GDM1 (cell line): ENCODE data around the gene B3GALT6.
A peak's percentile ranks its signal among the peaks of the same experiment; 100 is the strongest.

ENCODE experiments used
- DNase-seq: peaks from one replicate; lab custom pipeline; 2025; lab: John Stamatoyannopoulos, UW

The B3GALT6 gene

DNA sequence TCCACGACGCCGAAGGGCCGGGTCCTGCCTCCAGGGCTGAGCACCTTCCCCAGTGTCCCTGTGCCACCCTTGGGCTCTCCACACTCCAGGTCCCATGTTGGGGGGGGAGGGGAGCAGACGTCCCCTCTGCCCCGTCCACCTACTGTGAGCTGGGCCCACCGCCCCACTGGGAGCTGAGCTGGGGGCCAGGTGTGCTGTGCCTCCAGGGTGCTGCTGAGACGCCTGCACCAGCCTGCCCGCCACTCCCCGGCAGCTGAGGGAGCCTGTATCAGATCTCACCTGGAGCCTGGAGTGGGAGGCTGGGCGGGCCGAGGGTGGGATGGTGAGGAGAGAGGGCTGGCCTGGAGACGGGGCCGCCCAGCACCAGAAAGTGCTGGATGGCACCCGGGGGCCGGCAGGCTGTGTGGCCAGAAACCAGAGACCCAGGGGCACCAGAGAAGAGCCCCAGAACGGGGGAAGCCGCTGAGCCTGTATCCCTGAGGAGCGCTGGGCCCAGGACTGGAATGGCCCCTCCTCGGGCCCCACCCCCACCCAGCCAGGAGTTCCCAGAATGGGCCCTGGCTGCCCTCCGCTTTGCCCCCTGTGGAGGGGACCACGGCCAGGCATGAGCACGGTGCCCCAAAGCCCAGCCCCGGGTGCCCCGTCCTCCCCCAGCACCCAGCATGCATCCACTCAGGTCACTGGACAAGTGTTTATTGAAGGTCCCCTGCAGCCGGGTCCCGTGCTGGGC lies 29.0 kb upstream of the B3GALT6 start:
- DNase-seq, result no peak

DNA sequence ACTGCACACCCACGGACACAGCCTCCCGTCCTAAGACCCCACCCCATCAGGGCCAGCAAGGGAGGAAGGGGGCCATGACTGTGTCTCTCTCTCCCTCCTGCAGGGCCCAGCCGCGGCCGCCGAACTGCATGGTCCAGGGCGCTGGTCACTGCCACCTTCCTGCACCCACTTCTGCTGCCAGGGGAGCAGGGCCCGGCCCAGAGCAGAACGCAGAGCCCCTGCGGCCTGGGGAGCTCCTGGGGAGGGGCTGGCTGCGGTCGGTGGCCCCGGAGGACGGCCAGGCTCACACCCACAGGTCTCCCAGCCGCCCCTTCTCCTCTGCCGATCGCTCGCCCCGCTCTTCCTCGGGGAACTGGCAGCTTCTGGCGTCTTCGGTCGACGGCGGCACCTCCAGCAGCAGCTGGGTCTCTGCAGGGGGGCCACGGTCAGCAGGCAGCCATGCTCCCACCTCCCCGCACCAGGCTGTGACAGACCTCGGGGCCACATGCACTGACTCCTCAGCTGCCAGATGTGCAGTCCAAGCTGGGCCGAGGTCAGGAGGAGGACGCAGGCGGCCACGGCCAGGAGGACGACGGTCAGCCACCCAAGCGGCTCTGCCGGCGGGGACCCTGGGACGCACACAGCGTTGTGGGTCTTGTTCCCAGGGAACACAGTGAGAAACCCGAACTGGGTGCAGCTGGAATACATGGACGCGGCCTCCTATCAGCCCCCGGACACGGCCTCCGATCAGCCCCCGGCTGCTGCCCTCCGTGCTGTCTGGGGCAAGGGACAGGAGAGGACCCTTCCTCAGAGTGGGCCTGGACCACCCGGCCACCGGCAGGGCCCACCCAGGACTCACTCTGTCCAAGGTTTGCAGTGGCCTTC lies 28.2 kb upstream of the B3GALT6 start:
- DNase-seq, result no peak

DNA sequence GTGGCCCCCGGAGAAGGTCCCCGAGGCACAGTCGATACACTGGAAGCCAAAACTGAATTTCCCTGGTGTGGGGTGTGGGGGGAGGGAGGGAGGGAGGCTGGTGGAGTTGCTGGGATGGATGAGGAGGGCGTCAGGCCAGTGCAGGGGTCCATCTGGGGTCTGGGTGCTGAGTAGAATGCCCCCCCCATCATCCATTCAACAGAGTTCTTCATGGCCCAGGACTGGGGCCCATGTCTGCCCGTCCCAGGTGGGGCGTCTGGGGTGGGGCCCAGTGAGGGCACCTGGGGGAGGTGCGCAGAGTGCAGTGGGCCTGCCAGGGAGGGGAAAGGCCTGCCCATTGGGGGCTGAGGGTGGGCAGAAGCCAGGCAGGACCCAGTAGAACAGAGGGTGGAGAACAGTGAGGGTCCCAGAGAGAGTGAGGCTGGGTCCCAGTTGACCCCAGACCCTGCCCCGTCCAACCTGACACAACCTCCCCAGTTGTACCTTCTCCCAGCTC lies 27.6 kb upstream of the B3GALT6 start:
- DNase-seq, result no peak

DNA sequence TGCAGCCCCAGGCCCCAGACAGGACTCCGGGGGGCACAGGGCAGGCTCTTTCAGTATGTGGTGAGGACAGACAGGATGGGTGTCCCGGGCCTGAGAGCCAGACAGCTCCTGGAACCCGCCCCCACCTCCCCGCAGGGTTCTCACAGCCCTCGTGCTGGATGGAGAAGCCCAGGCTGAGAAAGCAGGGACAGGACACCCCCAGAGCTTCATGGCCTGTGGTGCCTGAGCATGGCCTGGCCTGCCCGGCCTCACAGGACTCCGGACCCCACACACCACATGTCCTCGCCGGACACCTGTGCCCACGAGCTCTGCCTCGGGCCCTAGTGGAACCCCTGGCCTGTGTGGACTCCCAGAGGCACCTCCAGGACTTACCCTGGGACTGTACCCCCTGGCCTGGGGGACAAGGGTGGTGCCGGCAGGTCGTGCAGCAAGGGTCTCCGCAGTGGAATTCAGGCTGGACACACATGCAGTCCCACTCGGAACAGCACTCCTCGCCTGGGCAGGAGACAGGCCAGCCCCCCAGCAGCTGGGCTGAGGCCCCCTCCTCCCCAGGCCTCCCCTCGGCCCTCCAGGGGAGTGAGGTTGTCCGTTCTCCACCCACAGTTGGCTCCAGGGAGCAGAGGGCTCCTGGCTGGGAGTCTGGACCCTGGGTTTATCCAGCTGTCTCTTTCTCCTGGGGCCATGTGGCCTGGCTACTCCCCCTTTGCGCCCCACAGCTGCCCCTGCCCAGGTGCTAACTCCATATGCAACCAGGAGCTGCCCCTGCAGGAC lies 26.9 kb upstream of the B3GALT6 start:
- DNase-seq, result no peak

DNA sequence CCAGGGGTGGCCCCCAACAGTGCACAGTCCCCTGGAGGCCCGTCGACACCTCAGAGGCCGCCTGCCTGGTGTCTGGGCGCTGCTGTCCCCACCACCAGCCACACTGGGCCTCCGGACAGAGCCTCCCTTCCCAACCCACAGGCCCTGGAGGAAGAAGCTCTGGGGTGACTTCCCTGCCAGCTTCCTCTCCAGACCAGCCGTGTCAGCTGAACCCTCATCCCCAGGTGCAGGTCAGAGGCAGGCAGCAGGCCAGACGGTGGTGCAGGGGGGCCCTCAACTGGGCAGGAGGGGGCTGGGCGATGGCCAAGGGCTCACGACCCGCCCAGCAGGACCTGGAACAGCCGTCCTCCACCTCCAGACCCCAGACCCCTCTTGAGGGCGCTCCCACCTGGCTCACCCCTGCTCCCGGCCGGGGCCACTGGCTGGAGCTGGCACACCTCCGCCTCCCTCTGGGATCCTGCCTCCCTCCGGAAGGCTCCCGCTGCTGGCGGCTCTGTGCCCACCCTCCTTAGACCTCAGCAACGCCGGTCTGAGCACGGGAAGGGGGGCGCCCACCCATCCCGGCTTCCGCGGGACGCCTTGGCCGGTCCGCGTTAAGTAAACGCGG lies 26.2 kb upstream of the B3GALT6 start:
- DNase-seq, result no peak

DNA sequence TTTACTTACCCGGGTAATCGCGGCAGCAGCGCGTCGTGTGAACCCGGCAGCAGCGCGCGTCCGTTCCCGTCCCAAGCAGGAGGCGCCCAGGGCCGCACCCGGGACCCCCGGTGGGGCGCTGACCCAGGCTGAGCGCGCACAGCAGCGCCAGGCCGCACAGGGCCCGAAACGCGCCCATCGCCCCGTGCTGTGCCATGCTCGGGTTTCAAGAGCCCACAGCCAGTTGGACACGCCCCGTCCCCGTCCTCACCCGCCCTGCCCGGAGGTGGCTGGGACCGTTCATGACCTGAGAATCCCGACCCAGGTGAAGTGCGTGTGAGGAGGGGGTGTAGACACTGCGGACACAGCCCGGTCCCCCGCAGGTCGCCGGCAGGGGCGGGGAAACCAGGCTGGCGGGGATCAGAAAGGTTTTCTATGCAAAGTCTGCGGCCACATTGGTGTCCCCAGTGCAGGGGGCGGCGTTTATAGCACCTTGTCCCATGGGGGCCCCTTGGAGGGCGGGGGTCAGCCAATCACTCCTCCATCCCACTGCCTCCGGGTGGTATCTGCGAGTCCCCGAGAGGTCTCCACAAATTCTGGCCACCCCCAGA lies 25.6 kb upstream of the B3GALT6 start, which contains the start of gene TNFRSF18:
TNFRSF18 (minus strand) TSS at position 217 of the 590 bp plus-strand sequence; CDS start at position 196, 21 bp downstream.
- DNase-seq, result no peak

DNA sequence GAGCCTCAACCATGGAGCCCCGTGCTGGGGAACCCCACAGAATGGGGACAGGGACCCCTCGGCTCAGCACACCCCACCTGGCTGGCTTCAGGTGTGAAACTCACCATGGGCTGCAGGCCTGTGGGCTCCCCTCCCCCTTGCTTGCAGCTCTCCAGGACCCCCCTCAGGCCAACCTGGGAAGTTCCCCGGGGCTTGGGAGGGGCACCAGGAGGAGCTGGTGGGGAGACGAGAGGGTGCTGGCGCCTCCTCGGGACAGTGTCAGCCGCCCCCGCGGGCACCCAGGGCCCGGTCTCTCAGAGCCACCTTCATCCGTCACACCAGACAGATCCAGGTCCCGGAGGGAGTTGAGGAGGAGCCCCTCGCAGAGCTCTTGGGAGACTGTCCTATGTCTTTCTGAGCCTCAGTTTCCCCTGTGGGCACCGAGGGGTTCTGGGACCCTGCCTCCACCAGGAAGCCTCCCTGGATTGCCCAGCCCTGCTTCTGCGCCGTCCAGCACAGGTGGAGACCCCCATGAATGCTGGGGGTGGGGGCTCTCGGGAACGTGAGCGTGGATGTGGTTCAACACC lies 25.0 kb upstream of the B3GALT6 start:
- DNase-seq, result no peak

DNA sequence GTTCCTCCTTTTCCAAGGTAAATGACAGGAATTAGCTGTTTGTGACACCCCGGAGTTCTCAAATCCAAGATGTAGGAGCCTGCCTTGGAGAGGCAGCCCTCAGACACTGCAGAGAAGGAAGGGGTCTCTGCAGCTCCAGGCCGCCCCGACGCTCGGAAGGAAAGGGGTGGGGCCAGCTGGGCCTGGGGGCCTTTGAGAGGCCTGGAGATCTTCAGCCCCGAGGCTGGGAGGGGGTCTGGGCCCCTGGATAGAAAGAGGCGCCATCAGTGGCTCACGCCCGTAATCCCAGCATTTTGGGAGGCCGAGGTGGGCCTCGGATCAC lies 24.5 kb upstream of the B3GALT6 start:
- no peak for DNase-seq

DNA sequence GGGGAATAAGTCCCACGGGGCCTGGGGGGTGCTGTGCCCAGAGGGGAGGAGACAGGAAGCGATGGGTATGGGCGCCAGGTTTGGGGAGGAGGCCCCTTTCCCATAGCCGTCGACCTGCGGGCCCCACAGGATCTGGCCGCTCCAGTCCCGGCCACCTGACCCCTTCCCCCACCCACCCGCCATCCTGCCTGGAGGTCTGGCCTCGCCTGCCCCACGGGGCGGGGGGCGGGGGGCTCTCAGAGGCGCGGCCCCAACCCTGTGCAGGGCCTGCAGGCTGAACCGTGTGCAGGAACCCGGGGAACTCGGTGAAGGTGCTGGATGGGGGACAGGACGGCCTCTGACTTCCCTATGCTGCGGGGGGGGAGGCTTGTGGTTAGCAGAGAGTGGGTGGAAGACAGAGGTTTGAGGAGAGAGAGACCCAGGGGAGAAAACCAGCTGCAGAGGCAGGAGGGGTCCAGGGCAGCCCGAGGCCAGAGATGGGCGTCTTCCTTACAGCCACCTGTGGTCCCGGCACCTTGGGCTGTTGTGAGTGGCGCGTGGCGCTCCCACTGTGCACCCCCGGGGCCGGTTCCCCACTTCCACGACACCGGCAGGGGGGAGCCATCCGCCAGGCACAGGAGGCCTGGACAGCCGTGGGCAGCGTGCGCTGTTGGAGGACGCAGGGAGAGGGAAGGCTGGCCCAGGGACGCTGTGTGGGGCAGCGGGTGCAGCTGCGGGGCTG lies 23.2 kb upstream of the B3GALT6 start:
- DNase-seq, result peak; percentile 25

DNA sequence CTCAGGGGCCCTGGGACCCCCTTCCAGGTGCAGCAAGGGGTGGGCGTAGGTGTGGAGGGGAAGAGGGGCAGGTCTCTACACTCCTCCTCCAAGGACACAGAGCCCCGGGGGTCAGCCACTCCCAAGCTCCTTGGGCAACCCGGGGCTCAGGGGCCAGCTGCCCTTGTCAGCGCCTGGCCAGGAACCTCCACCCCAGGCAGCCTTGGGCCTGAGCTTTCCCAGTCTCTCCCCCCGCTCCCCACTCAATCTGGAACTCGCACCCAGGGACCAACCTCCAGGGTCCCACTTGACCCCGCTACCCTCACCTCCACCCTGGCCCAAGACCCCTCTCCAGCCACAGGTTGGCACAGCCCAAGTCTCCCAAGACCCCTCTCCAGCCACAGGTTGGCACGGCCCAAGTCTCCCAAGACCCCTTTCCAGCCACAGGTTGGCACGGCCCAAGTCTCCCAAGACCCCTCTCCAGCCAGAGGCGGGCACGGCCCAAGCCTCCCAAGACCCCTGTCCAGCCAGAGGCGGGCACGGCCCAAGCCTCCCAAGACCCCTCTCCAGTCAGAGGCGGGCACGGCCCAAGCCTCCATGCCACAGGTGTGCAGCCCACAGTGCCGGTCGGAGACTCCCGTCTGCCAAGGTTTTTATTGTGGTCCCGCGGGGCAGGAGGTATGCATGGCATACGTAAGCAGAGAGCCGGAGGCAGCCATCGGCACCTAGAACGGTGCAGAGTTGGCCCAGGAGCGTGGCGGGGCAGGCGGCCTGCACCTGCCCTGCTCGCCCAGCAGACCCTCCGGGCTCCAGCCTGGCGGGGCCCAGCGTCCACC lies 21.1 kb upstream of the B3GALT6 start:
- DNase-seq, result no peak

DNA sequence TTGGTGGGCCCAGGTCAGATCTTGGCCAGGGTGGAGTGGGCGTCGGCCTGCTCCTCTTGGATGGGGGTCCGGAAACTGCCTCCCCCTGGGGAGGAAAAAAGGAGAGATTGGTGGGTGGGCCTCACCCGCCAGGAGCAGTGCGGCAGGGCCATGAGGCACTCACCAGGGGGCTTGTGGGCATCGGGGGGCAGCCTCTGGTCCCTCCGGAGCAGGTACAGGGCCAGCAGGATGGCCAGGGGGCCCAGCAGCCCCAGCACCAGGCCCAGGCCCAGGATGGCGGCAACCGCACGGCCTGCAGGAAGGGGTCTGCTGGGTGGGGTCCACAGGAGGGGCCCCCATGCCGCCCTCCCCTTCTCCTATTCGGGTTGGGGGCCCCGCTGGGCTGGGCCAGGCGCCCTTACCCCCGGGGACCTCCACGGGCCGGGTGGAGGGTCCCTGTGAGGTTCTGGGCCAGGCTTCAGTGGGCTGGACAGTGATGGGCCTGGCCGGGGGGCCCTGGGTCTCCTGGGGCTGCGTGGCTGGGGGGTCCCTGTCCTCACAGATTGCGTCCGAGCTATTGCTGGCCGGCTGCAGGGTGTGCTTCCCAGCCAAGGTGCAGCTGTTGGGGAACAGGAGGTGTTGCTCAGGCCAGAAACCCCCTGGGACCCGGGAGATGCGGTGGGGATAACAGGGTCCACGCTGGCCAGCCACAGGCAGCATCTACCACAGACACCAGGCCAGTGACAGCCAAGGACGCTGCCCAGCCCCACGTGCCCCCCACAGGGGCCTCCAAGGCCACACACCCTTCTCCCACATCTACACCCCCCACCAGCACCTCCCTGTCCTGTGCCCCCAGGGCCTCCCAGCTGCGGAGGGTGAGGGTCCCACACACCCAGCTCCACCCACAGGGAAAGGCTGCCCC lies 20.2 kb upstream of the B3GALT6 start:
- DNase-seq, result no peak

DNA sequence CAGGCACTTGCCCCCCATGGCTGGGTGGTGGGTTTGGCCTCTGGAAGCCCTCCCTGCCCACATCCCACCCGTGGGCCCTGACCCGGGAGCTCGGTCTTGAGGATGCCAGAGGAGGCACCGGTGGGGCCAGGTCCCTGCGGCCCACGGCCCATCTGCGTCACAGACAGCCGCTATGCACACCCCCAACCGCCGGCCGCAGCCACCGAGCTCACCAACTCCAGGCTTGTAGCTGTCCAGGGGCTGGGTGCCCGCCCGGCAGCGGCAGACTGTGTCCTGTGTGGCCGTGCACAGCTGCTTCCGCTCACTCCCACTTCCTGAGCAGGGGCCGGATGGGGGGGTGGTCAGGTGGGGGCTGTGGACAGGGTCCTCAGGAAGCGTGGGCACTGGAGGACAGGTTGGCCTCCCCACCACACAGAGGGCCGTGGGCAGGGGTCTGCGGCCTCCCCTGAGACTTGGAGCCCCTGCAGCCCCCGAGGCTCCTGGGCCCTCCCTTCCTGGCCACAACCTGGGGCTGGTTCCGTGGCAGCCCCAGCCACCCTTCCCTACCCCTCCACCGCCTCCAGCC lies 19.2 kb upstream of the B3GALT6 start:
- no peak for DNase-seq

DNA sequence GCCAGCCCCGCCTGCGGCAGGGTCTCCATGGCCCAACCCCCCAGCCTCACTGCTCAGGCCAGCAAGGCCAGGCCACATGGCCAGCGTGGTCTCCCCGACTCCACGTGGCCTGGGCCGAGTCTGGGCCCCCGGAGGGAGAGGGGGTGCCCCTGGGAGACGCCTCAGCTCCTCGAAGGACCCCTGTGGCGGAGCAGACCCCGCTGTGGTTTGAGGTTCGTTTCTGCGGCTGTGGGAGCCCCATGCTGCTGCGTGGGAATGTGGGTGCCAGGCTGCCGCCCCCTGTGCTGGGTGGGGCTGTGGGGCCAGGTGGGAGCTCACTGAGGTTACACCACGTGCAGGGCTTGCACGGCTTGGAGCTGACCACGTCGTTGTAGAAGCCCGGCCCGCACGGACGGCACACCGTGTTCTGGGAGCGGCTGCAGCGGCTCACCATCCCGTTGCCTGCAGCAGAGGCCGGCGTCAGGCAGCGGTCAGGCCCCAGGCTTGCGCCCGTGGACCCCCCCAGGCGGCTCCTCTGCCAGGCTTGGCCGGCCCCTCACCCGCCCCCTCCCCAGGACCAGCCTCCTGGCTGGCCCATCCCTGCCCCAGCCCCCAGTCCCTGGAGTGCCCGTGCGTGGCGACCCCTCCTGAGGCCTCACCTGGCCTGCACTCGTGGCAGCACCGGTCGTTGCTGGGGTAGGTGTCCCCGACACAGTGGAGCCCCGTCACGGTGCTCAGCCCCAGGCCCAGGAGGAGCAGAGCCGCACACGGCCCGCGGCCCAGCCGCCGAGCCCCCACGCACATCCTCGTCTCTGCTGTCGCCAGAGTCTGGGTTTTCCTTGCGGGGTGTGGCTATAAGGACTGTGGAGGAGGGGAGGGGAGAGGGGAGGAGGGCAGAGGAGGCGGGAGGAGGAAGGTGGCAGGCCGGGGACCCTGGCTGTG lies 18.4 kb upstream of the B3GALT6 start, which contains the start of gene TNFRSF4:
TNFRSF4 (minus strand) TSS at position 809 of the 921 bp plus-strand sequence; CDS start at position 783, 26 bp downstream.
- no peak for DNase-seq

DNA sequence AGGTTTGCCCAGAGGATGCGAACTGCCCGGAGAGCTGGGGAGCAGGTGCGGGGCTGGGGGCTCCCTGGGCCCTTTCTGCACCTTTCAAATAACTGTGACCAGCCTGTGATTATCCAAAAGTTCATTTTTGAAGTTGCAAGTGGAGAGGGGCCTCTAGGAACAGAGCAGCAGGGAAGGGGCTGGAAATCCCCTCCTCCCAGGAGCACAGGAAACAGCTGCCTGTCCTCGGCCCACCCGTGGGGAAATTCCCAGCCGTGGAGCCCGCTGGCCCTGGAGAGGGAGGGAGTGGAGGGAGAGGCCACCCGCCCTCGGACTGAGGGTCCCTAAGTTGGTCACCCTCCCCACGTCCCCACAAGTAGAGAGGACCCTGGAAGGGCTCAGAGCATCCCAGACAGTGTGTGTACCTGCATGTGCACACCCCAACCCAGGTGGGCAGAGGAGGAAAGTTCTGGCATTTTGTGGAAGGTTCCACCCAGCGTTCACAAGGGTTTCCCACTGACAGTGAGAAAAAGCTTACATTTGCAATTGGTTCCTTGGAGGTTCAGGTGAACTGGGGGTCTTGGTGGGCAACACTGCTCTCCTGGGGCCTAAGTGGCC lies 16.9 kb upstream of the B3GALT6 start:
- no peak for DNase-seq

DNA sequence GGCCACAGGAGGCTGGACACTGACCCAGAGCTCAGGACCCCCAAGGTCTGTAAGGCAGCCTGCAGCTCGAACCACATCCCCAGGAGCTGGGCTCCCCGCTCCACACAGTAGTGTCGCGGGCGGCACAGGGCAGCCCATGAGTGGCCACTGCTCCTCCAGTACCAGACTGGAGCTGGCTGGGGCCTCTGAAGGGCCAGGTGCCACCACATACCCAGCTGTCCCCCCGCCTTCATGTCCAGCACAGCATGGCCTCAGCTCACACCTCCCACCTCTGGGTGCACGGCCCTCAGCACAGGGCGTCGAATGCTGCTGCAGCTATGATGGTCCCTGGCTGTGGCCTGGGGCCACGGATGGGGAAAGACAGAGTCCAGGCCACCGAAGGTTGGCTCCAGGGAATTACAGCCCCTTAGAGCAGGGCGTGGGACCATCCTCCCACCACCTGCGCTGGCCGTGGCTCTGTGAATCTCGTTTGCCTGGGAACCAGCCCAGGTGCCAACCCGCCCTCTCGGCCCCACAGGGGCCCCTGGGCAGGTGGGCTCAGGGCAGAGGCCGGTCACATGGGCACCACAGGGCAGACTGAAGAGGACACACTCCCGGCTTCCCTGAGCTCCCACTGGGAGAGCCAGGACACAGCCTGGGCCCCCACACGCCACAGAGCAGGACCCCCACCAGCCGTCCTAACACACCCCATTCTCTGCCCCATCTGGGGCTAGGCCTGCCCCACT lies 16.0 kb upstream of the B3GALT6 start:
- DNase-seq, result no peak
